ENCODE results near the gene DOCK8. TPM values are rescaled to one million over a fixed set of nuclear protein-coding genes. Genes with fewer than 3 reads are reported as not detected.

The DOCK8 gene
- total RNA-seq, 8 experiments from 2014 or later: 0.05 to 6.1 (median 0.18) TPM

- no peak for ATAC-seq (replicated peaks in 6 of 8)
- Histone ChIP-seq H3K27ac (no peak overlapping the region), H3K4me1 (replicated peaks in 1 of 2) (no peaks in the 10 kb centered on the region), H3K4me3 (no peak overlapping the region)
- 14 to 80% (median 55%) methylated on average over 3 to 7 of the region's 7 CpGs; no CpG with 5 or more reads in 1 of the 10 experiments for WGBS, 10 experiments
- in situ Hi-C loops (cut with MboI; ENCODE audit: low pct_unique_long_range_greater_than_20kb in 2 of 9, low sequenced_read_pairs in 9 of 9, unreplicated experiment in 9 of 9): no loop called here
Measured at GRCh38 chr9:350384-350783, 135.7 kb downstream of the DOCK8 start.

- in situ Hi-C loops (cut with MboI; ENCODE audit: low pct_unique_long_range_greater_than_20kb in 2 of 9, low sequenced_read_pairs in 9 of 9, unreplicated experiment in 9 of 9): no loop called here
- ATAC-seq (replicated peaks in 6 of 8): no peak
- WGBS, 10 experiments: 13 to 100% (median 74%) methylated on average over 1 to 3 of the region's 5 CpGs; no CpG with 5 or more reads in 4 of the 10 experiments
- Histone ChIP-seq H3K4me3 (no peak overlapping the region), H3K27ac (no peak overlapping the region), H3K4me1 (replicated peaks in 1 of 2) (no peaks in the 10 kb centered on the region)
Measured at GRCh38 chr9:351916-352315, 137.3 kb downstream of the DOCK8 start.

- 0 to 100% (median 71%) methylated on average over 1 of the region's 1 CpG; no CpG with 5 or more reads in 3 of the 10 experiments for WGBS, 10 experiments
- H3K4me3 ChIP-seq: no peak overlapping the region
- in situ Hi-C loops (cut with MboI; ENCODE audit: low pct_unique_long_range_greater_than_20kb in 2 of 9, low sequenced_read_pairs in 9 of 9, unreplicated experiment in 9 of 9): no loop called here
- ATAC-seq (replicated peaks in 6 of 8): peak in 1 of 8 experiments; percentile 17
- no peaks in the 10 kb centered on the region for H3K4me1 ChIP-seq (replicated peaks in 1 of 2)
- H3K27ac ChIP-seq: no peak overlapping the region
Measured at GRCh38 chr9:353077-353476, 138.4 kb downstream of the DOCK8 start.

GRCh38 chr9:354453-354852 is 139.8 kb downstream of the DOCK8 start:
- H3K4me1 ChIP-seq (replicated peaks in 1 of 2): no peaks in the 10 kb centered on the region
- no peak for ATAC-seq (replicated peaks in 6 of 8)
- no peak overlapping the region for H3K4me3 ChIP-seq
- H3K27ac ChIP-seq: no peak overlapping the region
- in situ Hi-C loops (cut with MboI; ENCODE audit: low pct_unique_long_range_greater_than_20kb in 2 of 9, low sequenced_read_pairs in 9 of 9, unreplicated experiment in 9 of 9): no loop called here
- WGBS, 10 experiments: 42 to 94% (median 84%) methylated on average over 2 to 6 of the region's 8 CpGs; no CpG with 5 or more reads in 2 of the 10 experiments

- Histone ChIP-seq H3K4me1 (replicated peaks in 1 of 2) (no peaks in the 10 kb centered on the region), H3K27ac (no peak overlapping the region), H3K4me3 (no peak overlapping the region)
- in situ Hi-C loops (cut with MboI; ENCODE audit: low pct_unique_long_range_greater_than_20kb in 2 of 9, low sequenced_read_pairs in 9 of 9, unreplicated experiment in 9 of 9): no loop called here
- no peak for ATAC-seq (replicated peaks in 6 of 8)
- 16 to 100% (median 71%) methylated on average over 1 to 4 of the region's 4 CpGs; no CpG with 5 or more reads in 1 of the 10 experiments for WGBS, 10 experiments
Measured at GRCh38 chr9:357560-357959, 142.9 kb downstream of the DOCK8 start.

GRCh38 chr9:362561-363273 is 148.1 kb downstream of the DOCK8 start:
- no peaks in the 10 kb centered on the region for H3K4me1 ChIP-seq (replicated peaks in 1 of 2)
- H3K4me3 ChIP-seq: no peak overlapping the region
- 0 to 89% (median 72%) methylated on average over 1 to 7 of the region's 7 CpGs; no CpG with 5 or more reads in 1 of the 10 experiments for WGBS, 10 experiments
- in situ Hi-C loops (cut with MboI; ENCODE audit: low pct_unique_long_range_greater_than_20kb in 2 of 9, low sequenced_read_pairs in 9 of 9, unreplicated experiment in 9 of 9): no loop called here
- no peak overlapping the region for H3K27ac ChIP-seq
- no peak for ATAC-seq (replicated peaks in 6 of 8)

GRCh38 chr9:363274-363612 is 148.6 kb downstream of the DOCK8 start:
- WGBS, 10 experiments: 7 to 94% (median 74%) methylated on average over 3 to 5 of the region's 5 CpGs; no CpG with 5 or more reads in 1 of the 10 experiments
- no peak overlapping the region for H3K4me3 ChIP-seq
- in situ Hi-C loops (cut with MboI; ENCODE audit: low pct_unique_long_range_greater_than_20kb in 2 of 9, low sequenced_read_pairs in 9 of 9, unreplicated experiment in 9 of 9): no loop called here
- no peak for ATAC-seq (replicated peaks in 6 of 8)
- H3K27ac ChIP-seq: no peak overlapping the region
- H3K4me1 ChIP-seq (replicated peaks in 1 of 2): no peaks in the 10 kb centered on the region

- Histone ChIP-seq H3K4me3 (no peak overlapping the region), H3K27ac (no peak overlapping the region), H3K4me1 (replicated peaks in 1 of 2) (no peaks in the 10 kb centered on the region)
- in situ Hi-C loops (cut with MboI; ENCODE audit: low pct_unique_long_range_greater_than_20kb in 2 of 9, low sequenced_read_pairs in 9 of 9, unreplicated experiment in 9 of 9): no loop called here
- WGBS, 10 experiments: 0 to 83% (median 33%) methylated on average over 1 to 2 of the region's 2 CpGs; no CpG with 5 or more reads in 3 of the 10 experiments
- ATAC-seq (replicated peaks in 6 of 8): peak in 2 of 8 experiments; percentile 27 to 38
Measured at GRCh38 chr9:365436-365835, 150.8 kb downstream of the DOCK8 start.

- no peak for ATAC-seq (replicated peaks in 6 of 8)
- in situ Hi-C loops (cut with MboI; ENCODE audit: low pct_unique_long_range_greater_than_20kb in 2 of 9, low sequenced_read_pairs in 9 of 9, unreplicated experiment in 9 of 9): no loop called here
- Histone ChIP-seq H3K4me3 (no peak overlapping the region), H3K4me1 (replicated peaks in 1 of 2) (peaks cover 2 to 5% of the 10 kb centered on the region in 2 donors), H3K27ac (no peak overlapping the region)
- 0 to 86% (median 40%) methylated on average over 1 to 3 of the region's 3 CpGs; no CpG with 5 or more reads in 3 of the 10 experiments for WGBS, 10 experiments
Measured at GRCh38 chr9:366620-367019, 152.0 kb downstream of the DOCK8 start.

GRCh38 chr9:370086-370485 is 155.4 kb downstream of the DOCK8 start:
- H3K4me3 ChIP-seq: no peak overlapping the region
- in situ Hi-C loops (cut with MboI; ENCODE audit: low pct_unique_long_range_greater_than_20kb in 2 of 9, low sequenced_read_pairs in 9 of 9, unreplicated experiment in 9 of 9): no loop called here
- 0 to 100% (median 60%) methylated on average over 1 to 3 of the region's 3 CpGs; no CpG with 5 or more reads in 1 of the 10 experiments for WGBS, 10 experiments
- H3K27ac ChIP-seq: no peak overlapping the region
- peaks cover 2 to 14% of the 10 kb centered on the region in 2 donors for H3K4me1 ChIP-seq (replicated peaks in 1 of 2)
- no peak for ATAC-seq (replicated peaks in 6 of 8)

- in situ Hi-C loops (cut with MboI; ENCODE audit: low pct_unique_long_range_greater_than_20kb in 2 of 9, low sequenced_read_pairs in 9 of 9, unreplicated experiment in 9 of 9): no loop called here
- 0 to 94% (median 17%) methylated on average over 1 to 3 of the region's 3 CpGs; no CpG with 5 or more reads in 1 of the 10 experiments for WGBS, 10 experiments
- Histone ChIP-seq H3K27ac (no peak overlapping the region), H3K4me3 (no peak overlapping the region), H3K4me1 (replicated peaks in 1 of 2) (peaks cover 2 to 14% of the 10 kb centered on the region in 2 donors)
- ATAC-seq (replicated peaks in 6 of 8): peak in 7 of 8 experiments; percentile 30 to 100 (median 82)
Measured at GRCh38 chr9:371349-371748, 156.7 kb downstream of the DOCK8 start.

GRCh38 chr9:372128-372527 is 157.5 kb downstream of the DOCK8 start:
- H3K4me1 ChIP-seq (replicated peaks in 1 of 2): peaks cover 2 to 14% of the 10 kb centered on the region in 2 donors
- in situ Hi-C loops (cut with MboI; ENCODE audit: low pct_unique_long_range_greater_than_20kb in 2 of 9, low sequenced_read_pairs in 9 of 9, unreplicated experiment in 9 of 9): no loop called here
- no peak overlapping the region for H3K4me3 ChIP-seq
- 0 to 86% (median 57%) methylated on average over 1 to 2 of the region's 2 CpGs; no CpG with 5 or more reads in 3 of the 10 experiments for WGBS, 10 experiments
- no peak for ATAC-seq (replicated peaks in 6 of 8)
- no peak overlapping the region for H3K27ac ChIP-seq

GRCh38 chr9:373759-374206 is 159.1 kb downstream of the DOCK8 start:
- in situ Hi-C loops (cut with MboI; ENCODE audit: low pct_unique_long_range_greater_than_20kb in 2 of 9, low sequenced_read_pairs in 9 of 9, unreplicated experiment in 9 of 9): no loop called here
- Histone ChIP-seq H3K4me3 (no peak overlapping the region), H3K4me1 (replicated peaks in 1 of 2) (peaks cover 2 to 14% of the 10 kb centered on the region in 2 donors), H3K27ac (no peak overlapping the region)
- WGBS, 10 experiments: 0 to 100% (median 79%) methylated on average over 1 to 3 of the region's 3 CpGs
- no peak for ATAC-seq (replicated peaks in 6 of 8)

- Histone ChIP-seq H3K27ac (no peak overlapping the region), H3K4me1 (replicated peaks in 1 of 2) (peaks cover 2 to 14% of the 10 kb centered on the region in 2 donors), H3K4me3 (no peak overlapping the region)
- in situ Hi-C loops (cut with MboI; ENCODE audit: low pct_unique_long_range_greater_than_20kb in 2 of 9, low sequenced_read_pairs in 9 of 9, unreplicated experiment in 9 of 9): no loop called here
- WGBS, 10 experiments: 0 to 100% (median 100%) methylated on average over 1 to 2 of the region's 2 CpGs; no CpG with 5 or more reads in 3 of the 10 experiments
- no peak for ATAC-seq (replicated peaks in 6 of 8)
Measured at GRCh38 chr9:374736-375135, 160.1 kb downstream of the DOCK8 start.
